Measurements from ENCODE around the gene PARD3B. TPM values are rescaled to one million over a fixed set of nuclear protein-coding genes. Genes with fewer than 3 reads are reported as not detected.
A peak's percentile ranks its signal among the peaks of the same experiment; 100 is the strongest.

PARD3B gene
- total RNA-seq, 1 experiment from 2014 or later = 0.37 TPM

GRCh38 chr2:204827701-204828590, 282.7 kb downstream of the PARD3B start:
- in situ Hi-C loops (cut with HindIII; ENCODE audit: low pct_unique_long_range_greater_than_20kb, low sequenced_read_pairs) = no loop called here
- no peak for DNase-seq (ENCODE audit: low read depth, low spot score)

GRCh38 chr2:204834716-204835384, 289.6 kb downstream of the PARD3B start:
- no peak for DNase-seq (ENCODE audit: low read depth, low spot score)

GRCh38 chr2:204835786-204836185, 290.5 kb downstream of the PARD3B start:
- in situ Hi-C loops (cut with HindIII; ENCODE audit: low pct_unique_long_range_greater_than_20kb, low sequenced_read_pairs) = no loop called here
- DNase-seq (ENCODE audit: low read depth, low spot score) = no peak

More at GRCh38 chr2:204834716-204835384, 289.6 kb downstream of the PARD3B start:
- in situ Hi-C loops (cut with HindIII; ENCODE audit: low pct_unique_long_range_greater_than_20kb, low sequenced_read_pairs) = no loop called here

GRCh38 chr2:204840504-204840903, 295.2 kb downstream of the PARD3B start:
- in situ Hi-C loops (cut with HindIII; ENCODE audit: low pct_unique_long_range_greater_than_20kb, low sequenced_read_pairs) = no loop called here
- no peak for DNase-seq (ENCODE audit: low read depth, low spot score)

- DNase-seq (ENCODE audit: low read depth, low spot score) = no peak
- in situ Hi-C loops (cut with HindIII; ENCODE audit: low pct_unique_long_range_greater_than_20kb, low sequenced_read_pairs) = no loop called here
Observed at GRCh38 chr2:204842068-204842467, 296.8 kb downstream of the PARD3B start.

GRCh38 chr2:204842661-204843485, 297.6 kb downstream of the PARD3B start:
- in situ Hi-C loops (cut with HindIII; ENCODE audit: low pct_unique_long_range_greater_than_20kb, low sequenced_read_pairs) = no loop called here
- no peak for DNase-seq (ENCODE audit: low read depth, low spot score)

- DNase-seq (ENCODE audit: low read depth, low spot score) = no peak
- in situ Hi-C loops (cut with HindIII; ENCODE audit: low pct_unique_long_range_greater_than_20kb, low sequenced_read_pairs) = no loop called here
Observed at GRCh38 chr2:204846471-204846870, 301.2 kb downstream of the PARD3B start.

- in situ Hi-C loops (cut with HindIII; ENCODE audit: low pct_unique_long_range_greater_than_20kb, low sequenced_read_pairs) = no loop called here
- DNase-seq (ENCODE audit: low read depth, low spot score) = no peak
Observed at GRCh38 chr2:204849892-204850291, 304.6 kb downstream of the PARD3B start.

- DNase-seq (ENCODE audit: low read depth, low spot score) = no peak
Observed at GRCh38 chr2:204850581-204850980, 305.3 kb downstream of the PARD3B start.

GRCh38 chr2:204853905-204854304, 308.6 kb downstream of the PARD3B start:
- no peak for DNase-seq (ENCODE audit: low read depth, low spot score)
- in situ Hi-C loops (cut with HindIII; ENCODE audit: low pct_unique_long_range_greater_than_20kb, low sequenced_read_pairs) = no loop called here

More at GRCh38 chr2:204850581-204850980, 305.3 kb downstream of the PARD3B start:
- in situ Hi-C loops (cut with HindIII; ENCODE audit: low pct_unique_long_range_greater_than_20kb, low sequenced_read_pairs) = no loop called here

- in situ Hi-C loops (cut with HindIII; ENCODE audit: low pct_unique_long_range_greater_than_20kb, low sequenced_read_pairs) = no loop called here
- no peak for DNase-seq (ENCODE audit: low read depth, low spot score)
Observed at GRCh38 chr2:204860274-204860673, 315.0 kb downstream of the PARD3B start.

- DNase-seq (ENCODE audit: low read depth, low spot score) = no peak
- in situ Hi-C loops (cut with HindIII; ENCODE audit: low pct_unique_long_range_greater_than_20kb, low sequenced_read_pairs) = no loop called here
Observed at GRCh38 chr2:204862809-204863208, 317.5 kb downstream of the PARD3B start.

GRCh38 chr2:204863336-204863735, 318.1 kb downstream of the PARD3B start:
- in situ Hi-C loops (cut with HindIII; ENCODE audit: low pct_unique_long_range_greater_than_20kb, low sequenced_read_pairs) = no loop called here
- DNase-seq (ENCODE audit: low read depth, low spot score) = no peak

GRCh38 chr2:204869132-204869823, 324.0 kb downstream of the PARD3B start:
- in situ Hi-C loops (cut with HindIII; ENCODE audit: low pct_unique_long_range_greater_than_20kb, low sequenced_read_pairs) = no loop called here
- no peak for DNase-seq (ENCODE audit: low read depth, low spot score)

GRCh38 chr2:204870053-204870452, 324.8 kb downstream of the PARD3B start:
- in situ Hi-C loops (cut with HindIII; ENCODE audit: low pct_unique_long_range_greater_than_20kb, low sequenced_read_pairs) = no loop called here
- no peak for DNase-seq (ENCODE audit: low read depth, low spot score)

- in situ Hi-C loops (cut with HindIII; ENCODE audit: low pct_unique_long_range_greater_than_20kb, low sequenced_read_pairs) = no loop called here
Observed at GRCh38 chr2:204871231-204871953, 326.1 kb downstream of the PARD3B start.

GRCh38 chr2:204876311-204876710, 331.0 kb downstream of the PARD3B start:
- DNase-seq (ENCODE audit: low read depth, low spot score) = no peak
- in situ Hi-C loops (cut with HindIII; ENCODE audit: low pct_unique_long_range_greater_than_20kb, low sequenced_read_pairs) = no loop called here

More at GRCh38 chr2:204871231-204871953, 326.1 kb downstream of the PARD3B start:
- peak; percentile 53 for DNase-seq (ENCODE audit: low read depth, low spot score)
